IPS DF 4.7 (cell line): ENCODE measurements around the gene MYCN.
"Not testable (repeated sequence)": the region's sequence is repeated elsewhere in the genome, so short reads cannot be mapped to it uniquely, and the experiment has no call there.

Experiments used
- DNase-seq: peaks from one replicate; pipeline ENCODE4 v3.0.0-alpha.2; 2013; ENCODE audit warnings: low spot score; ENCODE audit errors: extremely low read depth

The MYCN gene

DNA sequence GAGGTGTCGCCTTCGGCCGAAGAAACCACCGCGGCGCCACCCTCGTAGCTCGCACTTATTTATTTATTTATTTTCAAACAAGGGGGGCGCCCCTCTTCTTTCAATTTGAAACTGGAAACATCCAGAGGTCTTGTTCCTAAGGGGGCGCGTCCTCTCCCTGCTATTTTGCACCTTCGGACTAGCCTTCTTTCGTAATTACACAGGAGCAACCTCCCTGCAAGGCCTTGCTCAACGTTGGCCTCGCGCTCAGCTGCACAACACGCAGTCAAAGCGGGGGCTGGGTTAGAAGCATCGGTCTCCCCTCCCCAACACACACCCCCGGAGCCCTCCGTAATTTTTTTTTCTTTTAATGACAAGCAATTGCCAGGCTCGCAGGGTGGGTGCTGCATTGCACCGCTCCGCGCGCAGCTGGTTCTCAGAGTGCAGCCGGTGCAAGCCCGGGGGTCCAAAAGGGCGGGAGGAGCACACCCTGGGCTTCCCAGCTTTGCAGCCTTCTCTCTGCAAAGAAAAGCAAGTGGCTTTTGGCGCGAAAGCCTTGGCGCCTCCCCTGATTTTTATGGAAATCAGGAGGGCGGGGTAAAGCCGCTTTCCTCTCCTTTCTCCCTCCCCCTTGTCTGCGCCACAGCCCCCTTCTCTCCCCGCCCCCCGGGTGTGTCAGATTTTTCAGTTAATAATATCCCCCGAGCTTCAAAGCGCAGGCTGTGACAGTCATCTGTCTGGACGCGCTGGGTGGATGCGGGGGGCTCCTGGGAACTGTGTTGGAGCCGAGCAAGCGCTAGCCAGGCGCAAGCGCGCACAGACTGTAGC lies at the start of gene MYCN:
TSS of gene MYCN (plus strand) at position 697 of the 807 bp plus-strand sequence. CDS start 1,515 bp downstream, outside the sequence.
- peak; percentile 62 for DNase-seq

- DNase-seq: no peak
Observed at GRCh38 chr2:15890936-15891905, 49.1 kb upstream of the MYCN start.

DNA sequence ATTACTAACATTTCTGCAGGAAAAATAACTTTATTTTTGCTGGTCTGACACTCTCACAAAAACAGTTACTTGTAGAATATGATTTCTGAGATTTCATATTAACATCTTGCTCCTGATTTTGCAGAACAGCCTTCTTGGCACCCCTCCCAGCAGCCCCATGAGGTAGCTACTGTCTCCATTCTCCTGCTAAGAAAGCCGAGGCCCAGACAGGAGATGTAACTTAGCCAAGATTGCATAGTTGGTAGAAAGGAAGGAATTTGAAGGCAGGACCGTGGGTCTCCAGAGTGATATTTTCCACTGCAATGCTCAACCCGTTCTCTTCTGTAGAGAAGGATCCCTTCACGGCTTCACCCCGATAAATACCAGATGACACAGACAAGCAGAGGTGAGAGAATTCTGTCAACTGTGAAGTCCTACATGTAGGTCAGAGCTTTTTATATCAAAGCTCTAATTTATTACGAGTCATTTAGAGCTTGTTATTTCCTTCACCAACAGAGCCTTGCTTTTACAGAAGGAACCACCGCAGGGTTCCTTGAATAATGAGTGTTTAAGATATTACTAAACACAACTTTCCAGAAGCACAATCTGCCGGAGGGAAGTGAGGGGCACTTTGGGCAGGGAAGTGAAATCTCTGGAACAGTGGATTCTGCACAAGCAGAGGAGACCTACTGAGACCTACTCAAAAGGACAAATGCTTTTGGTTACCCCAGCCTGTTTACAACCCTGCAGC lies 48.0 kb upstream of the MYCN start:
- DNase-seq: no peak

- DNase-seq: no peak
Observed at GRCh38 chr2:15893085-15893484, 47.3 kb upstream of the MYCN start.

- DNase-seq: no peak
Observed at GRCh38 chr2:15893689-15894480, 46.5 kb upstream of the MYCN start.

DNA sequence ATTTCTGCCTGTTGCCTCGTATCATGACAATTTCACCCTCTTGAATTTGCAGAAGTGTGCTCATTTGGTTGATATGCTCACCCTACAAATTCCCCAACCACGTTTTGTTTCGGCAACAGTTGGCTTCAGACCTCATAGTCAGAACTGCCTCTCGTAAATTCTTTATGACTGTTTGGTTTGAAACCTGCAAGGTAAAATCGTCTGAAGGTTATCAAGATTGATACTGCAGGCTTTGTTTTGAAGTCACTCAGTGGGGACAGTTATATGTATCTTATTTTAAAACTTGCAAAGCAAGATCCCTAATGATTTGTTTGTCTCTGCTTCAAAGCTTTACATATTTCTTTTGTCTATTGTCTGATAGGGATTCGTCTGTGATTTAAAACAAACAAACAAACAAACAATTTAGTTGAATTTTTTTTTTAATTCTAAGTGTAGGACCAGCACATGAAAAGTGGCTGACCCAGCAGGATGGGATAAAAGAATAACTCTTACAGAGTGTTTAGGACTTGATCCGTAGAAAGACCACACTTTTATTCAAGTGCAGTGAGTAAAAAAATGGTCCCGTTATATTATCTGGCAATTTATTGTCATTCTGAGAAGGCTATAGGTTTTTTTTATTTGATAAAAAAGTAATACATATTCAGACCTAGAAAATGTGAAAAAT lies 45.7 kb upstream of the MYCN start:
- DNase-seq: no peak

GRCh38 chr2:15895615-15896469 lies 44.5 kb upstream of the MYCN start:
- no peak for DNase-seq

DNA sequence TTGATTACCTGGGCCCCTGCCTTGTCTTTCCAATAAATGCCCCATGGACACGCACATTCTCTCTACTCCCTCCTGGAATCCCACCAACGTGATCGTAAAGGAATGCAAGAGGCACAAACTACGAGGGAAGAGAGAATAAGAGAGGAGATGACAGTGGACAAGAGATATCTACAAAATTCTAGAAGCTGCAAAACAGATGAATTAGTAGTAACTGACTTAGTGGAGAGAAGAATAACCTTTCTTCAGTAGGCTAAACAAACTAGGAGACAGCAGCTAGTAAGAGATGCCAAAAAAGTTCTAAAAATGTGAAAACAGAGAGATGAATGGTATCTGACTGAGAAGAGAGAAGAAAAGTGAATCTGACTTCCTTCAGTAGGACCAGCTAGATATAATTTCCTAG lies 43.5 kb upstream of the MYCN start:
- no peak for DNase-seq

DNA sequence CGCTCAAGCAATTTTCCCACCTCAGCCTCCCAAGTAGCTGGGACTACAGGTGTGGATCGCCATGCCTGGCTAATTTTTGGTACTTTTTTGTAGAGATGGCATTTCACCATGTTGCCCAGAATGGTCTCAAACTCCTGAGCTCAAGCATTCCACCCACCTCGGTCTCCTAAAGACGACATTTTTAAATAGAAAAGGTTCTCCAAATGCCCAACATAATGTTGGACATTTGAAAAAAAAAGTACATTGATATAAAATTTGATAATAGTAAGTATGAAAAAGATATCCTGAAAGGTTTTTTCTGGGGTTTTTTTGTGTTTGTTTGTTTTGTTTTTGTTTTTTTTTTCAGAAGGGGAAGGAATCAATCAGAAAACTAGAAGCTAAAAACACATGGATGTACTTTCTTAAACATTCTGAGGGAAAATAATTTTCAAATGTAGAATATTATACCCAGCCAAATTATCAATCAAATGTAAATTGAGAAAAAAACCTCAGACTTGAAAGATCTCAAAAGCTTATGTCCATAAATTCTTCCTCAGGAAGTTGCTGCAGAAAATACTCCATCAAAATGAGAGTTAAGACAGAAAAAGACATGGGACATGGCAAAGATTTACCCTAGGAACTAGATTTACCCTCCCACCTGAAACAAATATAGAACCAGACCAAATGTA lies 42.8 kb upstream of the MYCN start:
- DNase-seq: no peak

DNA sequence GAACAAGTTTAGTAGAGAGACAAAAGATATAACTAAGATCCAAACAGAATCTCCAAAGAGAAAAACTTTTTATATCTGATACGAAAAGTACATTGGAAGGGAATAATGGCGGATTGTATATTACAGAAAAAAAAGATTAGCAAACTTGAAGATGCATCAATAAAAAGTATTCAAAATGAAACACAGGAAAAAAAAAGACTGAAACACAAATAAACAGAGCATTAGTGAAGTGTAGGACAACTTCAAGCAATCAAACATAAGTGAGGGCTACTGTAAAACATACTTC lies 41.1 kb upstream of the MYCN start:
- no peak for DNase-seq

- DNase-seq: no peak
Observed at GRCh38 chr2:15899751-15900493, 40.4 kb upstream of the MYCN start.

DNA sequence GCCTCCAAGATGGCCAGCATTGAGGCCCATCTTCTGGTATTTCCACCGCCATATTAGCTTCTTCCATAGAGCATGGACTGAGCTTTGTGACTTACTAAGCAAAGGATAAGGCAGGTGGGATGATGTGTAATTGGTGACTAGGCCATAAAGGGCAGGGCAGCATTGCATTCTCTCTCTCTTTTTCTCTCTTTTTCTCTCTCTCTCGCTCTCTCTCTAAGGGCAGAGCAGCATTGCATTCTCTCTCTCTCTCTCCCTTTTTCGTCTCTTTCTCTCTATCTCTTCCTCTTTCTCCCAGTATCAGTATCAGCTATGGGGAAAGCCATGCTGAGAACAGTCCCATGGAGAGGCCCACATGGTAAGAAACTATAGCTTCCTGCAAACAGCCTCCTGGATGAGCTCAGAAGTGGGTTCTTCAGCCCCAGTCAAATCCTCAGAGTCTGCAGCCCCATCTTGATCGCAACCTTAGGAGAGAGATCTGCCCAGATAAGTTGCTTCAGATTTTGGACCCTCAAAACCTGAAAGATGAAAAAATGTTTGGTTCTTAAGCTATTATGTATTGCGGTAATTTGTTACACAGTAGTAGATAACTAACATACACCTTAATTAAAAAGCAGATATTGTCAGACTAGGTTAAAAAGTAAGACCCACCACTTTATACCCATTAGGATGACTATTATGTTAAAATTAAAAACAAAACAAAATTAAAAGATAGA lies 39.1 kb upstream of the MYCN start:
- no peak for DNase-seq

DNA sequence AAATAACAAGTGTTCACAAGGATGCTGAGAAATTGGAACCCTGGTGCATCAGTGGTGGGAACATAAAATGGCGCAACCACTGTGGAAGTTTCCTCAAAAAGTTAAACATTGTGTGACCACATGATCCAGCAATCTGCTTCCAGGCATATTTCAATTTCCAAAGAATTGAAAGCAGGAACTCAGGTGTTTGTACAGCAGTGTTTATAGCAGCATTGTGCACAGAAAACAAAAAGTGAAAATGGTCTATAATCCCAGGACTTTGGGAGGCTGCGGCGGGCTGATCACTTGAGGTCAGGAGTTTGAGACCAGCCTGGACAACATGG lies 38.6 kb upstream of the MYCN start:
- DNase-seq: no peak

DNA sequence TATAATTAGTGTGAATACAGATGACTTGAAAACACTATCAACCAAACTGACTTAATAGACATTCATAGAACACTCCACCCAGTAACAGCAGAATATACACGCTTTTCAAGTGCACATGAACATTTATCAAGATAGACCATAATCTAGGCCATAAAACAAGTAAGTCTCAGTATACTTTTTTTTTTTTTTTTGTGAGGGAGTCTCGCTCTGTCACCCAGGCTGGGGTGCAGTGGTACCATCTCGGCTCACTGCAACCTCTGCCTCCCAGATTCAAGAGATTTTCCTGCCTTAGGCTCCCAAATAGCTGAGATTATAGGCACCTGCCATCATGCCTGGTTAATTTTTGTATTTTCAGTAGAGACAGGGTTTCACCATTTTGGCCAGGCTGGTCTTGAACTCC lies 36.4 kb upstream of the MYCN start:
- DNase-seq: not testable (repeated sequence)

DNA sequence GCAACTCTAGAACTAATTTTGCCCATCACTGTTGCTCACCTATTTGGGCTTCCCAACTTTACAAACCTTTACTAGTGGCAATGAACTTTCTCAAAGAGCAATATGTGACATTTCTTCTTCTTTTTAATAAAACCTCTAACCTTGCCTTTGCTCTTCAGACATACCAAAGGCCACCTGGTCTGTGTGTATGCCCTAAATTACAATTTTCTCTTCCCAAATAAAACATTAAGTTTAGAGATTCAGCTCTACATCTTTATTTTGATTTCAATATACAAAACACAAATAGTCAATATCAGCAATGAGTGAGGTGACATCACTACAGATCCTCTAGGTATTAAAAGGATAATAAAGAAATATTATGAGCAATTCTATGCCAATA lies 35.1 kb upstream of the MYCN start:
- DNase-seq: no peak

- no peak for DNase-seq
Observed at GRCh38 chr2:15905986-15906491, 34.3 kb upstream of the MYCN start.

DNA sequence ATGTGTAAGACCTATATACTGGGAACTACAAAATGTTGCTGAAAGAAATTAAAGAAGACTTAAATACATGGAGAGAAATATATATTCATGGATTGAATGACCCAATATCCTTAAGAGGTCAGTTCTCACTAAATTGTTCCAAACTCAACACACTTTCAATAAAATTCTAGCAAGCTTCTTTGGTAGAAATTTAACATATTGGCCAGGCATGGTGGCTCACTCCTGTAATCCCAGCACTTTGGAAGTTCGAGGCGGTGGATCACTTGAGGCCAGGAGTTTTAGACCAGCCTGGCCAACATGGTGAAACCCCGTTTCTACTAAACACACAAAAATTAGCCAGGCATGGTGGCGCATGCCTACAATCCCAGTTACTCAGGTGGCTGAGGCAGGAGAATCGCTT lies 33.6 kb upstream of the MYCN start:
- no peak for DNase-seq
